A549 (cell line): ENCODE data around the gene RAB33B.

Experiments
- BHLHE40 ChIP-seq: IDR thresholded peaks from 2 replicates; pipeline ENCODE4 v1.6.1; 2012; ENCODE audit warnings: low read depth, low read length, inconsistent platforms
- CBX2 ChIP-seq: fragments of 200-600 bp; sonication (generic); IDR thresholded peaks from 2 replicates; pipeline ENCODE4 v1.6.1; 2016; ENCODE audit warnings: low read depth, mild to moderate bottlenecking, borderline replicate concordance
- CTCF ChIP-seq: fragments of >200 bp; sonication (Bioruptor Twin); formaldehyde crosslinking; IDR thresholded peaks from 3 replicates; pipeline ENCODE4 v1.5.1; 2016
- EHF ChIP-seq: fragments of 250-450 bp; sonication (Bioruptor Pico); IDR thresholded peaks from 2 replicates; pipeline ENCODE4 v1.5.0; 2020; ENCODE audit warnings: mild to moderate bottlenecking
- HMGXB4 ChIP-seq: fragments of 250-450 bp; sonication (Bioruptor Pico); IDR thresholded peaks from 2 replicates; pipeline ENCODE4 v1.5.0; 2021; ENCODE audit warnings: mild to moderate bottlenecking, moderate library complexity, borderline replicate concordance
- NFE2L2 ChIP-seq: fragments of 150-350 bp; conservative IDR thresholded peaks from 2 replicates; pipeline ENCODE4 v1.6.1; 2014; ENCODE audit warnings: low read length
- PBX3 ChIP-seq: IDR thresholded peaks from 2 replicates; pipeline ENCODE4 v1.6.1; 2012
- POLR2A ChIP-seq: IDR thresholded peaks from 2 replicates; pipeline ENCODE4 v1.6.1; 2012; ENCODE audit warnings: mild to moderate bottlenecking, low read length
- RFX5 ChIP-seq: fragments of 450-650 bp; IDR thresholded peaks from 2 replicates; pipeline ENCODE4 v1.7.1; 2014; ENCODE audit warnings: antibody characterized with exemption, mild to moderate bottlenecking, moderate library complexity
- TF ChIP-seq, protein P1 (sequence below): fragments of 200-600 bp; sonication (generic); IDR thresholded peaks from 2 replicates; pipeline ENCODE4 v1.6.1; 2016; ENCODE audit warnings: antibody characterized with exemption, mild to moderate bottlenecking, moderate library complexity

DNA sequence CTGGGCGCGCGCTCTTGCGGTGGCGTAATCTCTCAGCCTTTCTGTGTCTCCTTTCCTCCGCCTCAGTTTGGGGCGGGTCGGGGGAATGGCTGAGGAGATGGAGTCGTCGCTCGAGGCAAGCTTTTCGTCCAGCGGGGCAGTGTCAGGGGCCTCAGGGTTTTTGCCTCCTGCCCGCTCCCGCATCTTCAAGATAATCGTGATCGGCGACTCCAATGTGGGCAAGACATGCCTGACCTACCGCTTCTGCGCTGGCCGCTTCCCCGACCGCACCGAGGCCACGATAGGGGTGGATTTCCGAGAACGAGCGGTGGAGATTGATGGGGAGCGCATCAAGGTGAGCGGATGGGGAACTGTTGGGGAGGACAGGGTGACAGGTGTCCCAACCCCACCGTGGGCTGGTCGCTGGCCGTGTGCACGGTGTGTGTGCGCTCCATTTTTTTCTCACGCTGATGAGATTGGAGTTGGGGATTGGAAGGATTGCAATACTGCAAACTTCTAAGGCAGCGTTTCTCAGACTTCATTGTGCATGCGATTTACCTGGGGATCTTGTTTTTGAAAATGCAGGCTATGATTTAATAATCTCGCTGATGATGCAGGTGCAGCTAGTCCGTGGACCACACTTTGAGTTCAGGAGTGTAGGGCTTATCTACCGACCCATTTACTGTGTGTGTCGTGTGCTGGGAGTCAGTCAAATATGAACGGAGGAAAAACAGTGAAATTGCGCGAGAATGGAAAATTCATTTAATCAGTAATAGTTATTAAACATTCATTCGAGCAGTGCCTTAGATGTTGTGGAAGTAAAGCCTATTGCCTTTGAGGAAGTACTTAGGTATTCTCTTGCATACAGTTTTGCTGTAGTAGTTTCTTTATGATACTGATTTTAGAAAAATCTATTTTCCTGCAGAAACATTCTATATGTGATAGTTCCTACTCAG lies at the start of gene RAB33B:
- no peak for TF ChIP-seq CBX2
- no peak for TF ChIP-seq HMGXB4 (CRISPR knock-in tag)
- TF ChIP-seq CTCF: no peak
- TF ChIP-seq NFE2L2: no peak
- TF ChIP-seq POLR2A: no peak; the same call in 1 of the 2 replicates
- TF ChIP-seq RFX5: no peak
- no peak for TF ChIP-seq BHLHE40
- no peak for TF ChIP-seq PBX3
- TF ChIP-seq, protein P1, sequence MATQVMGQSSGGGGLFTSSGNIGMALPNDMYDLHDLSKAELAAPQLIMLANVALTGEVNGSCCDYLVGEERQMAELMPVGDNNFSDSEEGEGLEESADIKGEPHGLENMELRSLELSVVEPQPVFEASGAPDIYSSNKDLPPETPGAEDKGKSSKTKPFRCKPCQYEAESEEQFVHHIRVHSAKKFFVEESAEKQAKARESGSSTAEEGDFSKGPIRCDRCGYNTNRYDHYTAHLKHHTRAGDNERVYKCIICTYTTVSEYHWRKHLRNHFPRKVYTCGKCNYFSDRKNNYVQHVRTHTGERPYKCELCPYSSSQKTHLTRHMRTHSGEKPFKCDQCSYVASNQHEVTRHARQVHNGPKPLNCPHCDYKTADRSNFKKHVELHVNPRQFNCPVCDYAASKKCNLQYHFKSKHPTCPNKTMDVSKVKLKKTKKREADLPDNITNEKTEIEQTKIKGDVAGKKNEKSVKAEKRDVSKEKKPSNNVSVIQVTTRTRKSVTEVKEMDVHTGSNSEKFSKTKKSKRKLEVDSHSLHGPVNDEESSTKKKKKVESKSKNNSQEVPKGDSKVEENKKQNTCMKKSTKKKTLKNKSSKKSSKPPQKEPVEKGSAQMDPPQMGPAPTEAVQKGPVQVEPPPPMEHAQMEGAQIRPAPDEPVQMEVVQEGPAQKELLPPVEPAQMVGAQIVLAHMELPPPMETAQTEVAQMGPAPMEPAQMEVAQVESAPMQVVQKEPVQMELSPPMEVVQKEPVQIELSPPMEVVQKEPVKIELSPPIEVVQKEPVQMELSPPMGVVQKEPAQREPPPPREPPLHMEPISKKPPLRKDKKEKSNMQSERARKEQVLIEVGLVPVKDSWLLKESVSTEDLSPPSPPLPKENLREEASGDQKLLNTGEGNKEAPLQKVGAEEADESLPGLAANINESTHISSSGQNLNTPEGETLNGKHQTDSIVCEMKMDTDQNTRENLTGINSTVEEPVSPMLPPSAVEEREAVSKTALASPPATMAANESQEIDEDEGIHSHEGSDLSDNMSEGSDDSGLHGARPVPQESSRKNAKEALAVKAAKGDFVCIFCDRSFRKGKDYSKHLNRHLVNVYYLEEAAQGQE: no peak
- TF ChIP-seq EHF (CRISPR knock-in tag): no peak
